UCSD-AML1 (cell line): ENCODE results near the gene PITRM1.

Source experiments
- DNase-seq: peaks from one replicate; lab custom pipeline; 2025; ENCODE audit not compliant: unreplicated experiment; lab: John Stamatoyannopoulos, UW

PITRM1 gene

DNA sequence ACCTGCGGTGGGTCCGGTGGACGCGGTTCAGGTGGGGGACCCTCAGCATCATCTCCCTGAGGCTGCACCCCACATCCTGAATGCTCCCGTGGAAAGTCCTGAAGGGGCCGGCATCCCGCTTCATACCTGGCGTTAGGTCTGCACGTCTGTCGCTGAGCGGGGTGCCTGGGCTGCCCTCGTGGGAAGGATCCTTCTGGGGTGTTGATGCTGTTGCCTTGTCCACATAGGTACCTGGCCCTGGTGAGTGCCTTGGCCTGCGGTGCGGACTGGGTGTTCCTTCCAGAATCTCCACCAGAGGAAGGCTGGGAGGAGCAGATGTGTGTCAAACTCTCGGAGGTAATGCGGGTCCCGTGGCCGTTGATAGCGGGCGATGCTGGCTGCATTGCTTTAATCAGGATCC lies 67.4 kb downstream of the PITRM1 start:
- DNase-seq: no peak

DNA sequence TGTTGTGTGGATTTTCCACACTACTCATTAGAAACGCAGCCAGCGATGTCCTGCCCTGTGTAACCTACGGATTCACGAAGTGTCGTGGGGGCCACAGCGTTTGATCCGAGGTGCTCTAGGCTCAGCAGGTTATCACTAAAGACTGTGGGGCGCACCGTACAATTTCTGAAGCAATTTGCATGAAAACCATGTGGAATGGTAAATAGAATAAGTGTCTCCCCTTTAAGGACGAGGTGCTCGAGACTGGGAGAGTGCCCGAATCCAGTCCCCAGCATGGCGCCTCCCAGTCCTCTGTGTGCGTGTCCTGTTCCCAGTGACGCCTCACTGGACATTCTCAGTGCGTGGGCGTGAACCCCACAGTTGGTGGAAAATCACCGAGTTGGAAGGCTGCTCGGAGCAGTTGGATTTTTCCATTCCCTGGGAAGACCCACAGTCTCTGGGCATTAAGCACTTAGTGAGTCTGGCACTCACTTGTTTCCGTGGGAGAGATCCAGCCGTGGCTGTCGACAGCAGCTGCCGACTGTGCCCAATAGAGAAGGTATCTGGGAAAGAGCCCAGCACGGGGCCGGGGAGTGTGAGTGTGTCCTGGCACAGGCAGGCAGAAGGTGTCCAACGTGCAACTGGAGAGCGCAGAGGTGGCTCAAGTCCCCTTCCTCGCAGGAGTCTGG lies 68.2 kb downstream of the PITRM1 start:
- no peak for DNase-seq

DNA sequence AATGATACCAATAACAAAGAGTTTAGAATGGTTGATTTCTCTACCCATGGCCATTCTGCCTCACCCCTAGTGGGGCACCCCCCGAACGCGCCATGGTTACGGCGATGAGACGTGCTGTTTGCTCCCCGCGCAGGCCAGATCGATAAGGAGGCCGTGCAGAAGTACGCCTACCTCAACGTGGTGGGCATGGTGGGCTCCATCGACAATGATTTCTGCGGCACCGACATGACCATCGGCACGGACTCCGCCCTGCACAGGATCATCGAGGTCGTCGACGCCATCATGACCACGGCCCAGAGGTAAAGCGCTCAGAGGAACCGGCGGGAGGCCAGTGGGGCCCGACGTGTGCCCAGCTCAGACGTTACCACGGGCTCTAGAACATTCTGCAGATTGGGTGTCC lies 68.9 kb downstream of the PITRM1 start:
- no peak for DNase-seq

DNA sequence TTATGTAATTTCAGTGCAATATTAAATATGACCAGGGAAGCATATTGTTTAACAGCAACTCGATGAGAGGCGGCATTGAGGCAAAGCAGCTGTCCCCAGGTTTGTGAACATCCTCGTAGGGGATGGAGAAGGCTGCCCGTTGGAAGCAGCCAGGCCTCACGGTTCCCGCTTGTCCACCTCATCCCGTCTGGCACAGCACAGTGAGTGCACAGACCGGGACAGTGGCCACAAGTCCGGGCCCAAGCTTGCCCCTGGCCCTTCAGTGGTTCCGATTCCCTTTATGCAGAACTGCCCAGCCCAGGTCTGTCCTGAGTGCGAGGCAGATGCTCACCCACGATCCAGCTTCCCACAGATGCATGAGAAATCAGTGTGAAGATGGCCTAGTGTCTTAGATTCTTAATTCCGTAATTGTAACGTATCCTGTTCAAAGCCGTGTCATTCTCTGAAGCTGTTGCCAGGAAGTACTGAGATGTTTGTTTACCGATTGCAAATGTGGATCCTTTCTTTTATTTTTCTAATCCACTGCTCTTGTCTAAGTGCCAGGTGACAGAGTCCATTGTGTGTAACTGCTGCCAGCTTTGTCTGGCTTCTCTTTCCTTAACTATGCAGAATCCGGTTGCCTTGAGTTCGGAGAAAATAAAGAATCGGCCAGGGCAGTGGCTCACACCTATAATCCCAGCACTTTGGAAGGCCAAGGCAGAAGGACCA lies 69.7 kb downstream of the PITRM1 start:
- DNase-seq: no peak

GRCh38 chr10:3100856-3101640 lies 71.5 kb downstream of the PITRM1 start:
- DNase-seq: no peak

- DNase-seq: no peak
These were observed 72.3 kb downstream of the PITRM1 start for GRCh38 chr10:3100093-3100792.

DNA sequence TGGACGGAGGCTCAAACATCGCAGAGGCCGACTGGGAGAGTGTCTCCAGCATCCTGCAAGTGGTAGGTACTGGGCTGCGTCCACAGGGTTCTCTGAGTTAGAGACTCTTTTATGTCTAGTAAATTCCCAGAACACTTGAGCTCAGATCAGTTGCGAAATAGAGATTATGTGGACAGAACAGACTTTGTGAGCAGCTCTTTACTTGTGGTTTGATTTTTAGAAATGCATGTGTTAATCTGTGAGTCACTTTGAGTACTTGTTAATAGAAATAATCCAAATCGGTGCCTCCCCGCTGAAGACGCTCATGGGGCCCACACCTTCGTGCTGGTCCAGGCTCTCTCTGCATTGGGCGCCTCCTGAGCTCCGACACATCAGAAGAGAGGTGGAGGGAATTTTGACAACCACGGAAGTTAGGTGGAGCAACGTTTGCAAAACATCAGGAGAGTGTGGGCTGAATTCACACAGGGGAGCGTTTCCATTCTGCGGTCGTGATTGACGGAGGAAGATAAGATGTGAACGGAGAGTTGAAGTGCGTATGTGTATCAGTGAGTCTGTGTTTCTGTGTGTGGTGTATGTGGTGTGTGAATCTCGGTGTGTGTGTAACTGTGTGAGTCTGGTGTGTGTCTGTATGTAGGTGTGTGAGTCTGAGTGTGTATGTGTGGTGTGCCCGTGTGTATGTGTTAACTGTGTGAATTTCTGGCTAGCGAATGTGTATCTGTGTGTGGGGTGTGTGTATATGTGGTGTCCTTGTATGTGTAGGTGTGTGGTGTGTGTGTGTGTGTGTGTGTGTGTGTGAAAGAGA lies 73.1 kb downstream of the PITRM1 start:
- DNase-seq: no peak

DNA sequence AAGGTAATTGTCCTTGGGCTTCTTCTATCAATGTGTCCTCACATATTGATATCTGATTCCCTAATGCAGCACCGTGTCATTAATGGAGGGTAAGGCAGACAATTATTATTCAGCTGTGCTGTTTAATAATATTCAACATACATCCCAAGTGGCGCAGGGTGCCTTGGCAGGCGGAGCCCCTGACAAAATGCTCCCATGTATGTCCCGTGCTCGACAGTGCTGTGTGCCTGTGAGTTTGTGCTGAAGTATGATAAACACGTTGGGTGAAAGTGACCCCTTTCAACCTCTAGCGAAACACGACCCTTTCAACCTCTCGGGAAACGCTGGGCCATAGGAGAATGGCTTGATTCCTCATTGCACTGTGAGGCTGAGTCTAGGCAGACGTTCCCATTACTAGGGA lies 73.9 kb downstream of the PITRM1 start:
- no peak for DNase-seq

GRCh38 chr10:3097160-3097559 lies 75.4 kb downstream of the PITRM1 start:
- DNase-seq: no peak

GRCh38 chr10:3096149-3096548 lies 76.4 kb downstream of the PITRM1 start:
- DNase-seq: no peak

DNA sequence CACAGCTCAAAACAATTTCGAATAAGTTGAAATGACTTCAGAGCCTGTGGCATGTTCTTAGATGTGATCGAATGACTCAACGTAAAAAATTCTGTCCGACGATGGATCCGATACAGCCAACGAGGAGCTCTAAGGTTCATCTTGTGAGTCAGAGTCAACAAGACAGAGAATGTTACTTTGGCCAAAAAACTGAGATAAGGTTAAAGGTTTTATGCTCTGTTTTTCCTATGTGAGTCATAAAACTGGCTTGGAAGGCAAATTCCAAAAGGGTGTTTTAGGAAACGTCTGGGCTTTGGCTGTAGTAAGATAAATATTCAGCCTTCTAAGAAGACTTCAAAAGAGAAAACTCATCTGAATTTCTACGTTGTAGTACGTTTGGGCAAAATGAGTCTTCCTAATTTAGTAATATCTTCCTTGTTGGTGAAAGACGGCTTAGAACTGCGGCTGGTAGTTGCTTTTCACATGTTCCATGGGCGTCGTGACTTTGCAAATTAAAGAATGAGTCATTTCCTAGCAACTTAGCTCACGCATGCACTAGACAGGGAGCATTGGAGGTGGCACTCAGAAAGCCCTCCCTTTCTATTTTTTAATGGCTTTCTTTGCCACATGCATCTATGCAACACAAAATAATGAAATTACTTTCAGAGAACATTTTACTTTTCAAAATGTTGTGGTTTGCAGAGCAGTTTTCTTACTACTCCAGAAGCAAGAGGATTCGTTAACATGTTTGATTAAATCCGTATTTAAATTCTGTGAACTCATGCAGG lies 77.0 kb downstream of the PITRM1 start:
- peak; percentile 41 for DNase-seq

DNA sequence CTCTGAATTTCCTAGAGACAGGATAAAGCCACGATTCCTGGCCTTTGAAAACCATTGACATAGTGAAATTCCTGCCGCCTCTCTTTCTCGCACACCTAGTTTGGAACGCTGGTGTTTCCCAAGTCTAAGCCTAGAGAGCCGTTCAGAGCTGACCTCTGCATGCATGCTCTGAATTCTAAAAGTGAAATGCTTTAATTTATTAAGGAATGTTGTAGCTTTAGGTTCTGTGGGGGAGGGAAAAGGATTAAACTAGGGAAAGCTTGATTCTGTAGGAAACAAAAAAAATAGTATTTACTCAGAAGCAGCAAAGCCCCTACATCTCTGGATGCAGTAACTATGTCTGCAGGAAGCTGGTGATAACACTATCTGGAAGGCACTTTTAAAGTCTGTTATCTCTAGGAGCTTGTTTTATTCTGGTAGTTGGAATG lies 78.0 kb downstream of the PITRM1 start:
- no peak for DNase-seq

- no peak for DNase-seq
These were observed 78.6 kb downstream of the PITRM1 start for GRCh38 chr10:3093996-3094395.

DNA sequence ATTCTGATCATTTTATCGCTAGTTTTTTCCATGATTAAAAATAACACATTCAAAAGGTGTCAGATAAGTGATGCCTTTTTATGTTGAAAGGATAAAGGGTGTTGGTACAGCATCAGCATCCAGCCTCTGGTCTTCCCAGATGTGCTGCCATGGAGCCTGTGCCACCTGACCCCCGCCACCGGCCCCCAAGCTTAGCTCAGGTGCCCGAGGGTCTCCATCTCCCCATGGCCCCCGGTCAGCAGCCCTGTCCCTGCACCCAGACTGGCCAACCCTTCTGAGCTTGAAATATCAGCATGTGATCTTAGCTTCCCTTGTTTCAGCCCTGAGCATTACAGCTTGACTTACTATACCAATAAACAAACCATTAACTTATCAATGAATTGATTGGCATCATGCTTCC lies 80.7 kb downstream of the PITRM1 start:
- no peak for DNase-seq

- no peak for DNase-seq
These were observed 81.4 kb downstream of the PITRM1 start for GRCh38 chr10:3090914-3091787.

DNA sequence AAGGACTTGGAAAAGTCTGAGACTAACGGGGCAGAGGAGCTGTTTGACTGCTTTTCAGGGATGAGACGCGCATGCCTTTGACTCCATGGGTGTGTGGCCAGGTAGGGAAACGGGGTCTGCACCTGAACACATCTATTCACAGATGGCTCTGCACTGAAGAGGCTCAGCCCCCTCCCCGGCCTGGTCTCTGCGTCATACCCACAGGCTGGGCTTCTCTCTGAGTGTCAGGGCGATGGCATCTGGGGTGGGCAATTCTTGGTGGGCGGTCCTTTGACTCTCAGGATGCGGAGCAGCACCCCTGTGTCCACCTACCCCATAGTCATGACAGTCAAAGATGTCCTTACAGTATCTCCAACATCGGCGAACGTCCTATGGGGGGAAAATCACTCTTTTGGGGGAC lies 82.2 kb downstream of the PITRM1 start:
- DNase-seq: no peak
